Retina (tissue), 1 donor: Measurements from ENCODE around the gene HRH3.

Experiments used
- DNase-seq: peaks from one replicate; pipeline ENCODE4 v3.0.0-alpha.2; 2016

HRH3 gene

GRCh38 chr20:62219992-62220665 lies at the start of gene HRH3:
TSS of gene HRH3 (minus strand) at chr20:62220278. CDS start at chr20:62219970, 308 bp downstream.
- no peak for DNase-seq

GRCh38 chr20:62269871-62270270 lies 49.8 kb upstream of the HRH3 start:
- no peak for DNase-seq

GRCh38 chr20:62269378-62269777 lies 49.3 kb upstream of the HRH3 start:
- DNase-seq = no peak

GRCh38 chr20:62268228-62268900 lies 48.3 kb upstream of the HRH3 start:
- DNase-seq = no peak

GRCh38 chr20:62267543-62267942 lies 47.5 kb upstream of the HRH3 start:
- no peak for DNase-seq

- no peak for DNase-seq
These were observed 46.8 kb upstream of the HRH3 start for GRCh38 chr20:62266851-62267250.

GRCh38 chr20:62266340-62266739 lies 46.3 kb upstream of the HRH3 start:
- DNase-seq = no peak

GRCh38 chr20:62265365-62265764 lies 45.3 kb upstream of the HRH3 start:
- no peak for DNase-seq

- DNase-seq = no peak
These were observed 43.3 kb upstream of the HRH3 start for GRCh38 chr20:62263396-62263795.

GRCh38 chr20:62262064-62262463 lies 42.0 kb upstream of the HRH3 start:
- no peak for DNase-seq

GRCh38 chr20:62259294-62259565 lies 39.2 kb upstream of the HRH3 start:
- DNase-seq = no peak

- no peak for DNase-seq
These were observed 38.6 kb upstream of the HRH3 start for GRCh38 chr20:62258499-62259293.

- DNase-seq = no peak
These were observed 35.9 kb upstream of the HRH3 start for GRCh38 chr20:62255976-62256375.

- peak; percentile 69 for DNase-seq
These were observed 34.1 kb upstream of the HRH3 start for GRCh38 chr20:62254021-62254724.

- DNase-seq = no peak
These were observed 33.3 kb upstream of the HRH3 start for GRCh38 chr20:62253398-62253797.

- DNase-seq = no peak
These were observed 32.4 kb upstream of the HRH3 start for GRCh38 chr20:62252342-62252966.

- DNase-seq = no peak
These were observed 28.9 kb upstream of the HRH3 start for GRCh38 chr20:62248890-62249560.

GRCh38 chr20:62246872-62247652 lies 27.0 kb upstream of the HRH3 start:
- peak; percentile 69 for DNase-seq

- no peak for DNase-seq
These were observed 26.4 kb upstream of the HRH3 start for GRCh38 chr20:62246431-62246830.

GRCh38 chr20:62245911-62246280 lies 25.8 kb upstream of the HRH3 start:
- no peak for DNase-seq

- DNase-seq = no peak
These were observed 24.6 kb upstream of the HRH3 start for GRCh38 chr20:62244644-62245108.
